AG04450 (cell line): ENCODE measurements around the gene DLX3. TPM values are rescaled to one million over a fixed set of nuclear protein-coding genes. Genes with fewer than 3 reads are reported as not detected.

ENCODE experiments used
- CTCF ChIA-PET: fragments of 300-600, 350-600 bp; formaldehyde crosslinking; extraction: SDS; loops from one replicate; lab custom pipeline; 2022; ENCODE audit warnings: antibody characterized with exemption, inconsistent platforms; lab: Charles Lee
- POLR2A ChIA-PET: fragments of 350-600 bp; formaldehyde crosslinking; extraction: SDS; loops from one replicate; lab custom pipeline; 2021; ENCODE audit warnings: antibody characterized with exemption, inconsistent platforms; lab: Yijun Ruan, JAX
- DNase-seq: peaks from one replicate; pipeline ENCODE4 v3.0.0-alpha.2; 2011; ENCODE audit warnings: low read depth, low spot score
- H3K27ac ChIP-seq: one replicate; pipeline ENCODE4 v1.5.1; 2012; ENCODE audit warnings: low read depth, low read length, control low read depth
- H3K27me3 ChIP-seq: one replicate; pipeline ENCODE4 v1.6.0; 2012; ENCODE audit warnings: low read length; ENCODE audit not compliant: control insufficient read depth, insufficient read depth
- H3K4me3 ChIP-seq: 2 replicates; pipeline ENCODE4 v1.5.1; 2011; ENCODE audit warnings: mild to moderate bottlenecking, low read depth, low read length, control low read depth
- H3K9me3 ChIP-seq: 2 replicates; pipeline ENCODE4 v1.5.1; 2012; ENCODE audit warnings: low read length; ENCODE audit not compliant: control insufficient read depth, insufficient read depth
- polyA plus RNA-seq: library from polyadenylated mRNA; depleted of rRNA; stranded (reverse); fragments of >200 nt; gene quantifications from 2 replicates; pipeline ENCODE4 v1.2.3, GENCODE V29; 2011
- TF ChIP-seq, protein P1 (sequence below): IDR thresholded peaks from 2 replicates; pipeline ENCODE4 v1.5.1; 2011; ENCODE audit warnings: low read depth, low read length, control low read depth, inconsistent platforms

Gene DLX3
- polyA plus RNA-seq, 1 experiment = not detected

DNA sequence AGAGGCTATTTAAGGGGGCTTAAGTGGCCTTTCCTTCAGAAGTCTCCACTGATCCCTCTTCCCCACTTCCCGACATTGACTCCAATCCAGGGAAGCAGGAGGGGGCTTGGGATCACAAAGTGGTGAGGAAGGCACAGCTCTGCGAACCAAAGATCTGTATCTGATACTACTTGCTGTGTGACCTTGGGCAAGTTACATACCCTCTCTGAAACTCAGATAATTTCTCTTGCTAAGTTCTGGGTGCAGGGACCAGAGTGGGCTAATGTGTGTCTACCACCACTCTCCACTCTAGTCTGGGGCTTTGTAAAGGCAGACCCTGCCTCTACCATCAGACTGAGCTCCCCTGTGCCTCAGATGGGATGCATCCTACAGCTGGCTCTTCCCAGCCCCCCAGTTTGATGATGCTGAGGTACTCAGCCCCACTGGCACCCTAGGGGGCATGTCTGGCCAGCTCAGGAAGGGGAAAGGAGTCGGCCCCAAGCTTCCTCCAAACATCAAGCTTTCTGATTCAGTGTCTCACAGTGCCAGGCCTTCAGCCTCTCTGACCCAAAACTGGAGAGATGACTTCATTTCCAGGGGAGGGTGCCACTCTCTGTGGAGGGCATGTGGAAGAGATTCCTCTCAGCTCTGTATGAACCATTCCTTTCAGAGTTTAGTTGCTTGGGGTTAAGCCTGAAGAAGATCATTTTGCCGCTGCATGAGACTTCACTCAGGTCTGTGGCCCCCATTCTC, 15.1 kb downstream of the DLX3 start:
- H3K27me3 ChIP-seq = peaks cover 73% of the 10 kb centered on the region
- ChIA-PET POLR2A (no interaction called here), CTCF (interaction anchor here (0.9 to 1.0 kb wide), 2 partner anchors 17 to 27 kb away, joined by 3 to 5 read pairs; no protein-coding TSS in a partner anchor)
- no peak overlapping the region for H3K4me3 ChIP-seq
- H3K9me3 ChIP-seq = no peaks in the 10 kb centered on the region; the same call in 1 of the 2 replicates
- DNase-seq = no peak
- H3K27ac ChIP-seq = no peak overlapping the region
- TF ChIP-seq, protein P1, sequence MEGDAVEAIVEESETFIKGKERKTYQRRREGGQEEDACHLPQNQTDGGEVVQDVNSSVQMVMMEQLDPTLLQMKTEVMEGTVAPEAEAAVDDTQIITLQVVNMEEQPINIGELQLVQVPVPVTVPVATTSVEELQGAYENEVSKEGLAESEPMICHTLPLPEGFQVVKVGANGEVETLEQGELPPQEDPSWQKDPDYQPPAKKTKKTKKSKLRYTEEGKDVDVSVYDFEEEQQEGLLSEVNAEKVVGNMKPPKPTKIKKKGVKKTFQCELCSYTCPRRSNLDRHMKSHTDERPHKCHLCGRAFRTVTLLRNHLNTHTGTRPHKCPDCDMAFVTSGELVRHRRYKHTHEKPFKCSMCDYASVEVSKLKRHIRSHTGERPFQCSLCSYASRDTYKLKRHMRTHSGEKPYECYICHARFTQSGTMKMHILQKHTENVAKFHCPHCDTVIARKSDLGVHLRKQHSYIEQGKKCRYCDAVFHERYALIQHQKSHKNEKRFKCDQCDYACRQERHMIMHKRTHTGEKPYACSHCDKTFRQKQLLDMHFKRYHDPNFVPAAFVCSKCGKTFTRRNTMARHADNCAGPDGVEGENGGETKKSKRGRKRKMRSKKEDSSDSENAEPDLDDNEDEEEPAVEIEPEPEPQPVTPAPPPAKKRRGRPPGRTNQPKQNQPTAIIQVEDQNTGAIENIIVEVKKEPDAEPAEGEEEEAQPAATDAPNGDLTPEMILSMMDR = no peak

DNA sequence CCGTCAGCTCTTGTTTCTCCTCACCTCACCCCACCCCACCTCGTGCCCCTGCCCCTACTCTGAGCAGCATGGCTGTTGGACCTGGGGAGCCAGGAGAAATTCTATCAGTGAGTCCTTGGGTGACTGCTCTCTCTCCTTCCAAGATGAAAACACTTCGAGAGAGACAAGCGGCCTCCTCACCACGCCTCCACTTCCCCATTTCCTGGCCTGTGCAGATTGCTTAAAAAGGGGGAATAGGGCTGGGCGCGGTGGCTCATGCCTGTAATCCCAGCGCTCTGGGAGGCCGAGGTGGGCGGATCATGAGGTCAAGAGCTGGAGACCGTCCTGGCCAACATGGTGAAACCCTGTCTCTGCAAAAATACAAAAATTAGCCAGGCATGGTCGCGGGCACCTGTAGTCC, 16.5 kb downstream of the DLX3 start:
- ChIA-PET CTCF (interaction anchor here (1.8 to 1.9 kb wide), 2 partner anchors 18 to 19 kb away, joined by 7 to 9 read pairs; no protein-coding TSS in a partner anchor), POLR2A (no interaction called here)
- Histone ChIP-seq H3K27me3 (peaks cover 78% of the 10 kb centered on the region), H3K27ac (no peak overlapping the region), H3K4me3 (no peak overlapping the region), H3K9me3 (no peaks in the 10 kb centered on the region; the same call in 1 of the 2 replicates)
- TF ChIP-seq, protein P1 = no peak
- no peak for DNase-seq

DNA sequence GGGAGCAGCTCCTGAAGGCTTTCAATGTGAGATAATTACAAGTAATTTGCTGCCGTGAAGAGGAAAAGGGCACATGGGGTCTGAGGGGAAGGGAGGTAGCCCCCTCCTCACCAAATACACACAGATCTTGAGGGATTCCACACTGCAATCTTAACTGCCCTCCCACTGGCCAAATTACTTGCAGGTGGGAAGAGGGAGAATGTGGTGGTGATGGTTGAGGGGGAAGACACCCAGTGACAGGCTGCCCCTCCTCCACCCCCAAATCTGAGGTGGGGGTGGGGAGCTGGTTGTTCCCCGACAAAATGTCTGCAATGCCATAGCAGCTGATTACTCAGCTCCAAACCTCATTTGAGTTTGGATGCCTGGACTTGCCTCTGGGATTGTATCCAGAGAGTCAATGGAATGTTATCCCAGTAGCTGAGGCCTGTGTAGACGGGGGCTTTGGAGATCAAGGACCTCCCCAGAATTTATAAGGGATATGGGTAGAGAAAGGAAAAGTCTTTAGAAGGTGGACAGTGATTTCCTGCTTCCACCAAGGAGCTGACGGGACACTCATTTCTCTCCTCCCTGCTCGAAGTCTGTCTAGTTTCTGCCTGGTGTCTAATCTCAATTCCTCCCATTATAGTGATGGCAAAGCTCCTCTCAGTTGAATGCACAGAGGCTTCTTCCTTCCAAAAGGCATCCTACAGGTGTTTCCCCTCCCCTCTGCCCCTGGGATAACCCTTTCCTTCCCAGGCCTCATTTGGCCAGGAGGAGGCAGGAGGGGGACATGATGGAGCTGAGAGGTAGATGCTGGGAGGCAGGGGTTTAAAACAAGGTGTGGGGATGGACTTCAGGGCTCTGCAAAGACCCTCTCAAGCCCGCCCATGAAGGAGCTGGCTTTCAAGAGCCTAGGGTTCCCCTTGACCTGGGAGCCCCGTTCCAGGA, 17.3 kb downstream of the DLX3 start:
- H3K27me3 ChIP-seq = peaks cover 86% of the 10 kb centered on the region
- H3K27ac ChIP-seq = no peak overlapping the region
- H3K9me3 ChIP-seq = no peaks in the 10 kb centered on the region; the same call in 1 of the 2 replicates
- ChIA-PET CTCF (interaction anchor here (1.8 to 1.9 kb wide), 2 partner anchors 19 to 20 kb away, joined by 7 to 9 read pairs; no protein-coding TSS in a partner anchor), POLR2A (no interaction called here)
- H3K4me3 ChIP-seq = no peak overlapping the region
- DNase-seq = no peak
- TF ChIP-seq, protein P1 = no peak

DNA sequence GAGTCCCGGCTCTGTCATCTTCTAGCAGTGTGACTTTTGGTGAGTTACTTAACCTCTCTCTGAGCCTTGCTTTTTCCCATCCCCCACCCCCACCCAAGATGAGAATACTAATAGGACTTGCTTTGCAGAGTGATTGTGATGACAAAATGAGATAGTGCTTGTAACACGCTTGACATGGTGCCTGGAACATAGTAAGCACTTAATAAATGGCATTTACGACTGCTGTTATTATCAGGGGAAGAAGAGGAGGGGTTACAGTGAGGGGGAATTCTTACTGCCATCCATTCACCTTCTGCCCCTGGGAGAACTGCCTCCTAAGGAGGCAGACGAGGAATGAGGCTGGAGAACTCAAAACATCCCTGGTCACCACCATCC, 18.2 kb downstream of the DLX3 start:
- CTCF ChIA-PET = interaction anchor here (1.8 to 1.9 kb wide), 2 partner anchors 19 to 21 kb away, joined by 7 to 9 read pairs; no protein-coding TSS in a partner anchor
- POLR2A ChIA-PET = no interaction called here
- H3K27me3 ChIP-seq = peaks cover 89% of the 10 kb centered on the region

More for the DNA sequence above, 18.2 kb downstream of the DLX3 start:
- DNase-seq = no peak
- TF ChIP-seq, protein P1 = no peak
- Histone ChIP-seq H3K9me3 (no peaks in the 10 kb centered on the region; the same call in 1 of the 2 replicates), H3K27ac (no peak overlapping the region), H3K4me3 (no peak overlapping the region)
